Lower lobe of right lung (tissue), 2 donors: ENCODE data around the gene NEDD4L. TPM values are rescaled to one million over a fixed set of nuclear protein-coding genes. Genes with fewer than 3 reads are reported as not detected.

Source experiments
- ATAC-seq, 2 donors: fragments of 200-7000 bp; cut with Tn5 transposase; one replicate each; pipeline ENCODE4 v1.9.1; 2020 to 2022; ENCODE audit warnings: mild to moderate bottlenecking in 2 of 2, moderate library complexity in 2 of 2
- DNase-seq: peaks from one replicate; pipeline ENCODE4 v3.0.0-alpha.2; 2020
- H3K27ac ChIP-seq: fragments of 200-600 bp; one replicate; pipeline ENCODE4 v1.8.0; 2022
- H3K27me3 ChIP-seq: fragments of 200-600 bp; one replicate; pipeline ENCODE4 v1.8.0; 2022; ENCODE audit warnings: low read depth
- H3K36me3 ChIP-seq: fragments of 200-600 bp; one replicate; pipeline ENCODE4 v1.8.0; 2022; ENCODE audit warnings: mild to moderate bottlenecking
- H3K4me1 ChIP-seq: fragments of 200-600 bp; one replicate; pipeline ENCODE4 v1.8.0; 2022
- H3K4me3 ChIP-seq: fragments of 200-600 bp; one replicate; pipeline ENCODE4 v1.8.0; 2022; ENCODE audit warnings: mild to moderate bottlenecking
- H3K9me3 ChIP-seq: fragments of 200-600 bp; one replicate; pipeline ENCODE4 v1.8.0; 2022
- intact Hi-C: fragments of 100-400 bp; cut with DNase I; formaldehyde crosslinking; loops from one replicate; pipeline ENCODE4 v1.11.0; 2022
- total RNA-seq: library from RNA; stranded (reverse); fragmentation: NEBNext Ultra II Directional; extraction: Animal tissue kit (Norgen Biotek cat#: 25700); gene quantifications from one replicate; pipeline ENCODE4 v1.2.1, GENCODE V29; 2021
- TF ChIP-seq, protein P1 (sequence below): fragments of 200-600 bp; IDR thresholded peaks from one replicate; pipeline ENCODE4 v1.8.0; 2022; ENCODE audit warnings: antibody characterized with exemption, mild to moderate bottlenecking
- donor health status: DM: no; HTN: yes; CAD: no; lungs with severe emphysema.

Gene NEDD4L
- total RNA-seq, 1 donor from 2014 or later: 203 TPM

GRCh38 chr18:58303363-58303762, 259.3 kb downstream of the NEDD4L start:
- Histone ChIP-seq H3K4me1 (peaks cover 17% of the 10 kb centered on the region), H3K4me3 (no peak overlapping the region), H3K27me3 (no peaks in the 10 kb centered on the region), H3K27ac (no peak overlapping the region), H3K9me3 (no peaks in the 10 kb centered on the region), H3K36me3 (no peaks in the 10 kb centered on the region)
- TF ChIP-seq, protein P1, sequence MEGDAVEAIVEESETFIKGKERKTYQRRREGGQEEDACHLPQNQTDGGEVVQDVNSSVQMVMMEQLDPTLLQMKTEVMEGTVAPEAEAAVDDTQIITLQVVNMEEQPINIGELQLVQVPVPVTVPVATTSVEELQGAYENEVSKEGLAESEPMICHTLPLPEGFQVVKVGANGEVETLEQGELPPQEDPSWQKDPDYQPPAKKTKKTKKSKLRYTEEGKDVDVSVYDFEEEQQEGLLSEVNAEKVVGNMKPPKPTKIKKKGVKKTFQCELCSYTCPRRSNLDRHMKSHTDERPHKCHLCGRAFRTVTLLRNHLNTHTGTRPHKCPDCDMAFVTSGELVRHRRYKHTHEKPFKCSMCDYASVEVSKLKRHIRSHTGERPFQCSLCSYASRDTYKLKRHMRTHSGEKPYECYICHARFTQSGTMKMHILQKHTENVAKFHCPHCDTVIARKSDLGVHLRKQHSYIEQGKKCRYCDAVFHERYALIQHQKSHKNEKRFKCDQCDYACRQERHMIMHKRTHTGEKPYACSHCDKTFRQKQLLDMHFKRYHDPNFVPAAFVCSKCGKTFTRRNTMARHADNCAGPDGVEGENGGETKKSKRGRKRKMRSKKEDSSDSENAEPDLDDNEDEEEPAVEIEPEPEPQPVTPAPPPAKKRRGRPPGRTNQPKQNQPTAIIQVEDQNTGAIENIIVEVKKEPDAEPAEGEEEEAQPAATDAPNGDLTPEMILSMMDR: no peak
- peak; percentile 45 to 64 for ATAC-seq
- DNase-seq: no peak
- intact Hi-C loops: no loop called here

DNA sequence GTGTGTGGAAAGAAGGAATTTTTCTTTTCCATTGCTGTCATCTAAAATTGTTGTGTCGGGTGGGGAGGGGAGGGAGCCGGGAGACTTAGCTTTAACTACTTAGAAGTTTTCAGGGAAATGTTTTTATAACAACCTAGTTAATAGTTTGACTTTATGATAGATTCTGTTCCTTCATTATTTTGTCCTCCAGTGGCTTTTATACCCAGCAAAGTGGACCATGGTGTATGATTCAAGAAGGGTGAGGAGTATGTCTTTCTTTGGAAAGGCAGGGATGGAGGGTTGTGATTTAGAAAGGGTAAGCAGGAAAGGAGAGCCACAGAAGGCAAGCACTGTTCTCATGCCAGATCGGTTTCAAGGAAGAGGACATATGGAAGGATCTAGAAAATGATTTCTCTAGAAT, 261.8 kb downstream of the NEDD4L start:
- Histone ChIP-seq H3K4me3 (no peak overlapping the region), H3K27me3 (no peaks in the 10 kb centered on the region)
- no peak for ATAC-seq

GRCh38 chr18:58307441-58307840, 263.4 kb downstream of the NEDD4L start:
- H3K9me3 ChIP-seq: no peaks in the 10 kb centered on the region
- DNase-seq: no peak
- intact Hi-C loops: no loop called here

More for the DNA sequence above, 261.8 kb downstream of the NEDD4L start:
- Histone ChIP-seq H3K4me1 (peaks cover 33% of the 10 kb centered on the region), H3K9me3 (no peaks in the 10 kb centered on the region), H3K27ac (no peak overlapping the region), H3K36me3 (no peaks in the 10 kb centered on the region)
- TF ChIP-seq, protein P1: no peak
- no peak for DNase-seq
- intact Hi-C loops: no loop called here

DNA sequence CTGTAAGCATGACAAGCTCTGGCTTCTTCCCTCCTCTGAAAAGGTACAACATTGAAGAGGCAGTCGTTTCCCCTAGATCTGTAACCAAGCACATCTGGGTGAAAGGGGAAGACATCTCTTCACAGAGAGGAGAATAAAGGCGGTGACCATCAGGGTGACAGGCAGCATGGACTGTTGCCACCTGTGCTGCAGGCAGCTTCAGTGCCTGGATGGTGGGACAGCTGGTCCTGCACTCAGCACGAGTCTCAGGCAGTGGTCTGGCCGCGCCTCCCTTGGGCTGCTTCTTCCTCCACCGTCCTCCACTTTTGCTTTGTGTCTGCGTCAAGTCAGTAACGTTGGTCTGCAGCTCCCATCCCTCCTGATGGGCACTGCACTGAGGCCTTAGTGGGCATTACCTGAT, 264.4 kb downstream of the NEDD4L start:
- ATAC-seq (no peak), DNase-seq (no peak)
- intact Hi-C loops: no loop called here
- Histone ChIP-seq H3K27ac (peak overlapping the region; percentile 83), H3K36me3 (no peaks in the 10 kb centered on the region), H3K4me3 (no peak overlapping the region), H3K9me3 (no peaks in the 10 kb centered on the region), H3K27me3 (no peaks in the 10 kb centered on the region), H3K4me1 (peaks cover 40% of the 10 kb centered on the region)
- TF ChIP-seq, protein P1: no peak

More at GRCh38 chr18:58307441-58307840, 263.4 kb downstream of the NEDD4L start:
- no peaks in the 10 kb centered on the region for H3K27me3 ChIP-seq
- peaks cover 44% of the 10 kb centered on the region for H3K4me1 ChIP-seq
- TF ChIP-seq, protein P1: no peak
- no peak overlapping the region for H3K4me3 ChIP-seq
- H3K27ac ChIP-seq: no peak overlapping the region
- H3K36me3 ChIP-seq: no peaks in the 10 kb centered on the region
- ATAC-seq: no peak

- ATAC-seq (no peak), DNase-seq (no peak)
- TF ChIP-seq, protein P1: no peak
- Histone ChIP-seq H3K27ac (peak overlapping the region; percentile 83), H3K4me3 (no peak overlapping the region), H3K9me3 (no peaks in the 10 kb centered on the region), H3K4me1 (peaks cover 47% of the 10 kb centered on the region), H3K27me3 (no peaks in the 10 kb centered on the region), H3K36me3 (no peaks in the 10 kb centered on the region)
- intact Hi-C loops: no loop called here
Observed at GRCh38 chr18:58309099-58309498, 265.1 kb downstream of the NEDD4L start.
